Measurements from ENCODE around the gene MYH7B.
A peak's percentile ranks its signal among the peaks of the same experiment; 100 is the strongest.

Gene MYH7B

GRCh38 chr20:34955231-34956040 is at the start of gene MYH7B, which contains the start of gene GSS:
MYH7B (plus strand) TSS chr20:34955868; CDS start chr20:34978006, 22,138 bp downstream.
GSS (minus strand) TSS chr20:34955806; CDS start chr20:34951852, 3,954 bp downstream.
- peak within 1 kb of the TSS; percentile 97 for H3K4me3 Mint-ChIP-seq
- peaks cover under 1% of the 10 kb centered on the region for H3K36me3 Mint-ChIP-seq (ENCODE audit: low read depth)
- peak within 1 kb of the TSS; percentile 94 for H3K27ac Mint-ChIP-seq
- no peaks in the 10 kb centered on the region for H3K27me3 Mint-ChIP-seq
- H3K9me3 Mint-ChIP-seq = no peaks in the 10 kb centered on the region
- peaks cover 21% of the 10 kb centered on the region for H3K4me1 Mint-ChIP-seq (ENCODE audit: low read depth)

- Mint-ChIP-seq H3K9me3 (no peaks in the 10 kb centered on the region), H3K4me1 (ENCODE audit: low read depth) (no peaks in the 10 kb centered on the region), H3K27me3 (no peaks in the 10 kb centered on the region)
Measured at GRCh38 chr20:34907616-34908469, 47.8 kb upstream of the MYH7B start.

DNA sequence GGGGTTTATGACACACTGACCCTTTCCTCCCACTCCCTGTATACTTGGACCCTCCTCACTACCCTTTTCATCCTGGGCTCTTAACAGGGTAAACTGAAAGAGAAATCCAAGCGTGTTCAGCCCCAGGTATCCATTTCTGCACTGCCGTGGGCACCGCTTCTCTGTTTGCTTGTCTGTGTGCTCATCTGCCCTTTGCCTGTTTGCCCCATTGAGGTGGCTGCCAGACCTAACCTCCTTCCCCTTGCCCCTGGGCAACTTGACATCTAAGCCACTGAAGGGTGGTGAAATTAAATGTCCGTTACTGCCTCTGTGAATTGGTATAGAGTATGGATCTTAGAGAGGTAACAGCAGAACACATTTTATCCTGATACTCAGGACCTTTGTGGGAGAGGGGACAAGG is 40.5 kb upstream of the MYH7B start:
- no peaks in the 10 kb centered on the region for H3K27me3 Mint-ChIP-seq
- no peak overlapping the region for H3K27ac Mint-ChIP-seq
- peaks cover 9% of the 10 kb centered on the region for H3K4me1 Mint-ChIP-seq (ENCODE audit: low read depth)
- peaks cover 2% of the 10 kb centered on the region for H3K36me3 Mint-ChIP-seq (ENCODE audit: low read depth)
- H3K4me3 Mint-ChIP-seq = no peak overlapping the region
- H3K9me3 Mint-ChIP-seq = no peaks in the 10 kb centered on the region

More at GRCh38 chr20:34907616-34908469, 47.8 kb upstream of the MYH7B start:
- H3K4me3 Mint-ChIP-seq = no peak overlapping the region
- peak overlapping the region; percentile 2 for H3K27ac Mint-ChIP-seq
- no peaks in the 10 kb centered on the region for H3K36me3 Mint-ChIP-seq (ENCODE audit: low read depth)

- Mint-ChIP-seq H3K27ac (no peak overlapping the region), H3K27me3 (no peaks in the 10 kb centered on the region), H3K9me3 (no peaks in the 10 kb centered on the region), H3K4me1 (ENCODE audit: low read depth) (peaks cover 12% of the 10 kb centered on the region), H3K36me3 (ENCODE audit: low read depth) (peaks cover 4% of the 10 kb centered on the region), H3K4me3 (no peak overlapping the region)
Measured at GRCh38 chr20:34915749-34916455, 39.8 kb upstream of the MYH7B start.

GRCh38 chr20:34916774-34917354 is 38.8 kb upstream of the MYH7B start:
- Mint-ChIP-seq H3K4me3 (no peak overlapping the region), H3K36me3 (ENCODE audit: low read depth) (peaks cover 4% of the 10 kb centered on the region), H3K27me3 (no peaks in the 10 kb centered on the region), H3K4me1 (ENCODE audit: low read depth) (peaks cover 12% of the 10 kb centered on the region), H3K9me3 (no peaks in the 10 kb centered on the region), H3K27ac (no peak overlapping the region)

GRCh38 chr20:34920055-34920454 is 35.6 kb upstream of the MYH7B start:
- Mint-ChIP-seq H3K27ac (peak overlapping the region; percentile 1), H3K36me3 (ENCODE audit: low read depth) (peaks cover 5% of the 10 kb centered on the region), H3K4me1 (ENCODE audit: low read depth) (peaks cover 12% of the 10 kb centered on the region), H3K4me3 (no peak overlapping the region), H3K27me3 (no peaks in the 10 kb centered on the region), H3K9me3 (no peaks in the 10 kb centered on the region)

GRCh38 chr20:34921436-34921835 is 34.2 kb upstream of the MYH7B start:
- H3K4me3 Mint-ChIP-seq = no peak overlapping the region
- no peaks in the 10 kb centered on the region for H3K9me3 Mint-ChIP-seq
- peaks cover 12% of the 10 kb centered on the region for H3K4me1 Mint-ChIP-seq (ENCODE audit: low read depth)
- peaks cover 10% of the 10 kb centered on the region for H3K36me3 Mint-ChIP-seq (ENCODE audit: low read depth)
- no peaks in the 10 kb centered on the region for H3K27me3 Mint-ChIP-seq
- H3K27ac Mint-ChIP-seq = no peak overlapping the region

- H3K27me3 Mint-ChIP-seq = no peaks in the 10 kb centered on the region
- H3K4me1 Mint-ChIP-seq (ENCODE audit: low read depth) = peaks cover 10% of the 10 kb centered on the region
- H3K36me3 Mint-ChIP-seq (ENCODE audit: low read depth) = peaks cover 11% of the 10 kb centered on the region
- no peak overlapping the region for H3K4me3 Mint-ChIP-seq
- no peaks in the 10 kb centered on the region for H3K9me3 Mint-ChIP-seq
- H3K27ac Mint-ChIP-seq = no peak overlapping the region
Measured at GRCh38 chr20:34922654-34923381, 32.9 kb upstream of the MYH7B start.

- H3K27ac Mint-ChIP-seq = no peak overlapping the region
Measured at GRCh38 chr20:34923414-34923813, 32.3 kb upstream of the MYH7B start.

GRCh38 chr20:34925341-34925740 is 30.3 kb upstream of the MYH7B start:
- Mint-ChIP-seq H3K9me3 (no peaks in the 10 kb centered on the region), H3K27ac (no peak overlapping the region), H3K27me3 (no peaks in the 10 kb centered on the region), H3K4me1 (ENCODE audit: low read depth) (peaks cover under 1% of the 10 kb centered on the region), H3K36me3 (ENCODE audit: low read depth) (peaks cover 10% of the 10 kb centered on the region), H3K4me3 (no peak overlapping the region)

More at GRCh38 chr20:34923414-34923813, 32.3 kb upstream of the MYH7B start:
- Mint-ChIP-seq H3K4me1 (ENCODE audit: low read depth) (peaks cover 5% of the 10 kb centered on the region), H3K9me3 (no peaks in the 10 kb centered on the region), H3K4me3 (no peak overlapping the region), H3K36me3 (ENCODE audit: low read depth) (peaks cover 11% of the 10 kb centered on the region), H3K27me3 (no peaks in the 10 kb centered on the region)

DNA sequence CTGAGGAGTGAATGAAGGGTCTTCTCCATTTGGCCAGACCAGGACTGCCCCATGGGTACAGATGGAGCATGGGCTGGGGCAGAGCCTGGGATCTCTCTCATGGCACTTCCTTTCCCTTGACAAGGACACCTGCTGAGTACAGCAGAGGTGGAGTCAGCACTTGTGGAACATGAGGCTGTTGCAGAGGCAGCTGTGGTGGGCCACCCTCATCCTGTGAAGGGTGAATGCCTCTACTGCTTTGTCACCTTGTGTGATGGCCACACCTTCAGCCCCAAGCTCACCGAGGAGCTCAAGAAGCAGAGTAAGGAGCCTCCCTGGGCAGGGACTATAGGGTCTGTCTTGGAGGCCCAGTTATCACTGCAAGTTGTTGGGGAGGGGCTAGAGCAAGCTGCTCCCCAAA is 29.7 kb upstream of the MYH7B start:
- Mint-ChIP-seq H3K9me3 (no peaks in the 10 kb centered on the region), H3K27me3 (no peaks in the 10 kb centered on the region), H3K4me1 (ENCODE audit: low read depth) (no peaks in the 10 kb centered on the region), H3K4me3 (no peak overlapping the region), H3K27ac (no peak overlapping the region), H3K36me3 (ENCODE audit: low read depth) (peaks cover 17% of the 10 kb centered on the region)

DNA sequence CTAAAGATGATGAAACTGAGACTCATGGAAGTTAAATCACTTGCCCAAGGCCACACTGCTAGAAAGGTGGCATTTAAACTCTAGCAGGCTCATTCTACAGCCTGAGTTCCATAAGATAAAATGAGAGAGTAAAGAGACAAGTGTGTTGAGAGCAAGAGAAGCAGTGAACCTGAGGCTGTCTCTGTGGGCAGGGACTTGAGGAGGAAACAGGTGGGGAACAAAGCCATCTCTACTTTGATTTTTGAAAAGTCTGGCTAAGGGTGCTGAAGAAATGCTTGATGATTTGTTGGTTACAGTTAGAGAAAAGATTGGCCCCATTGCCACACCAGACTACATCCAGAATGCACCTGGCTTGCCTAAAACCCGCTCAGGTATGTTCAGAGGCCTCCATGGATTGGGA is 29.1 kb upstream of the MYH7B start:
- H3K27me3 Mint-ChIP-seq = no peaks in the 10 kb centered on the region
- H3K27ac Mint-ChIP-seq = no peak overlapping the region
- no peak overlapping the region for H3K4me3 Mint-ChIP-seq
- peaks cover 21% of the 10 kb centered on the region for H3K36me3 Mint-ChIP-seq (ENCODE audit: low read depth)
- no peaks in the 10 kb centered on the region for H3K4me1 Mint-ChIP-seq (ENCODE audit: low read depth)
- no peaks in the 10 kb centered on the region for H3K9me3 Mint-ChIP-seq

DNA sequence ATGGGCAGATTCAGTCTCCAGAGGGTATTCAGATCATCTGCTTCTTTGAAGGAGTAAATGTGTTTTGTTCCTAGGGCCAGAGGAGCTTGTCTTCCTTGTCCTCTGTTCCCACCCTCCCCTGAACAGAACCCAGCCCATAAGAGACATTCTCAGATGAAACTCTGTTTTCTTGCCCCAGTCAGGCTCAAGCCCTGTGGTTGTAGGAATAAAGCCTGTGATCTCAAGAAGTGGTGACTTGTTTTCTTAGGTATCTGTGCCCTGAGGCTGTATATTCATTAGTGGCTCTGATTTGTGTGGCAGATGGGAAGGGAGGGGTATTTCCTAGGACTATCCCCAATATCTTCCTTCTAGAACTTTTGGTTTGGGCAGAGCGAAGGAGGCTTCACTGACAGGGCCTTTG is 27.9 kb upstream of the MYH7B start:
- Mint-ChIP-seq H3K27me3 (no peaks in the 10 kb centered on the region), H3K36me3 (ENCODE audit: low read depth) (peaks cover 29% of the 10 kb centered on the region), H3K4me1 (ENCODE audit: low read depth) (no peaks in the 10 kb centered on the region), H3K9me3 (no peaks in the 10 kb centered on the region), H3K4me3 (no peak overlapping the region), H3K27ac (no peak overlapping the region)

GRCh38 chr20:34928411-34928810 is 27.3 kb upstream of the MYH7B start:
- Mint-ChIP-seq H3K27ac (no peak overlapping the region), H3K4me1 (ENCODE audit: low read depth) (no peaks in the 10 kb centered on the region), H3K4me3 (no peak overlapping the region), H3K27me3 (no peaks in the 10 kb centered on the region), H3K9me3 (no peaks in the 10 kb centered on the region), H3K36me3 (ENCODE audit: low read depth) (peaks cover 35% of the 10 kb centered on the region)

Data from stimulated activated naive CD8-positive, alpha-beta T cell treated with anti-CD3 and anti-CD28 coated beads, Interleukin-15, Interleukin-2, amounts not matched to agents 100 ng/mL and 50 ng/mL, for 24 hours (primary cell).